Motor neuron (in vitro differentiated cells): ENCODE results near the gene DDI2. TPM values are rescaled to one million over a fixed set of nuclear protein-coding genes. Genes with fewer than 3 reads are reported as not detected.
"Not testable (repeated sequence)": the region's sequence is repeated elsewhere in the genome, so short reads cannot be mapped to it uniquely, and the experiment has no call there.

Experiments
- ATAC-seq, 8 experiments: fragments of 200-7000 bp; cut with Tn5 transposase; replicated peaks in 6 of 8; 2 replicates each; pipeline ENCODE4 v1.8.0; 2021; ENCODE audit warnings: mild to moderate bottlenecking in 8 of 8, moderate library complexity in 8 of 8
- H3K27ac ChIP-seq, 2 donors: fragments of 250-450 bp; sonication (Bioruptor Pico); 2 replicates each; pipeline ENCODE4 v1.9.0; 2021; ENCODE audit warnings: antibody characterized with exemption in 2 of 2, mild to moderate bottlenecking in 2 of 2, moderate library complexity in 1 of 2
- H3K4me1 ChIP-seq, 2 donors: fragments of 250-450 bp; sonication (Bioruptor Pico); replicated peaks in 1 of 2; 2 replicates each; pipeline ENCODE4 v1.6.1; 2021; ENCODE audit warnings: antibody characterized with exemption in 2 of 2, mild to moderate bottlenecking in 2 of 2, moderate library complexity in 1 of 2
- H3K4me3 ChIP-seq, 5 donors: fragments of 250-450 bp; sonication (Bioruptor Pico); 2 replicates each; pipeline ENCODE4 v1.9.0; 2021; ENCODE audit warnings: antibody characterized with exemption in 5 of 5, mild to moderate bottlenecking in 5 of 5, moderate library complexity in 4 of 5
- WGBS, 10 experiments: fragments of 450-650 bp; shearing (Covaris generic); methylation state at CpG; one replicate each; pipeline ENCODE4 v1.0.0; 2022; 5-methylcytosine and 5-hydroxymethylcytosine counted together
- in situ Hi-C, 9 experiments: fragments of 400-800 bp; cut with MboI; loops; one replicate each; pipeline ENCODE4 v1.15.0; 2021; ENCODE audit warnings: low sequenced_read_pairs in 9 of 9, low pct_unique_long_range_greater_than_20kb in 2 of 9; ENCODE audit not compliant: unreplicated experiment in 9 of 9
- total RNA-seq, 8 experiments: library from RNA; unstranded; fragments of 300-600 nt; gene quantifications; 2 replicates each; pipeline versions ENCODE4 v1.2.3 to v1.2.4, GENCODE V29; 2022

The DDI2 gene
- total RNA-seq, 8 experiments from 2014 or later: 11.1 to 47.4 (median 17.0) TPM

GRCh38 chr1:15584489-15585363, 32.5 kb upstream of the DDI2 start, which contains the start of gene AGMAT:
Gene AGMAT, minus strand, starts transcription at chr1:15585051. Its CDS starts 84 bp downstream, at chr1:15584967.
- peak; percentile 44 to 87 (median 80) for ATAC-seq
- WGBS, 10 experiments: 0 to 80% (median 23%) methylated on average over 1 to 32 of the region's 68 CpGs; no CpG with 5 or more reads in 2 of the 10 experiments
- Histone ChIP-seq H3K27ac (no peak within 1 kb of the TSS), H3K4me1 (peaks cover 0 to 9% of the 10 kb centered on the region in 2 donors), H3K4me3 (peak within 1 kb of the TSS; percentile 0 to 31 (median 25))
- in situ Hi-C loops: no loop called here

- in situ Hi-C loops: no loop called here
- peak in 1 of 8 experiments; percentile 76 for ATAC-seq
- Histone ChIP-seq H3K27ac (no peak overlapping the region), H3K4me1 (peaks cover 3 to 9% of the 10 kb centered on the region in 2 donors), H3K4me3 (no peak overlapping the region)
- 0 to 86% (median 67%) methylated on average over 1 to 5 of the region's 5 CpGs; no CpG with 5 or more reads in 2 of the 10 experiments for WGBS, 10 experiments
Measured at GRCh38 chr1:15592285-15592684, 25.0 kb upstream of the DDI2 start.

- no peak for ATAC-seq
- no peak overlapping the region for H3K27ac ChIP-seq
- 53 to 100% (median 80%) methylated on average over 1 to 5 of the region's 5 CpGs for WGBS, 10 experiments
- H3K4me3 ChIP-seq: no peak overlapping the region
- peaks cover 3 to 9% of the 10 kb centered on the region in 2 donors for H3K4me1 ChIP-seq
- in situ Hi-C loops: no loop called here
Measured at GRCh38 chr1:15595809-15596617, 21.2 kb upstream of the DDI2 start.

GRCh38 chr1:15598436-15598835, 18.8 kb upstream of the DDI2 start:
- Histone ChIP-seq H3K27ac (no peak overlapping the region), H3K4me1 (peaks cover 10 to 18% of the 10 kb centered on the region in 2 donors), H3K4me3 (no peak overlapping the region)
- peak in 1 of 8 experiments; percentile 5 for ATAC-seq
- in situ Hi-C loops: no loop called here
- 0 to 93% (median 62%) methylated on average over 1 to 2 of the region's 2 CpGs; no CpG with 5 or more reads in 1 of the 10 experiments for WGBS, 10 experiments

GRCh38 chr1:15603050-15603965, 13.9 kb upstream of the DDI2 start:
- 2 to 32% (median 4%) methylated on average over 5 to 46 of the region's 56 CpGs; no CpG with 5 or more reads in 2 of the 10 experiments for whole genome bisulfite sequencing, 10 experiments
- H3K4me3 ChIP-seq: peak overlapping the region; percentile 56 to 81 (median 64)
- in situ Hi-C loops: no loop called here
- ATAC-seq: peak; percentile 95 to 98 (median 96)
- H3K27ac ChIP-seq: peak overlapping the region; percentile 52 to 72
- peaks cover 11 to 15% of the 10 kb centered on the region in 2 donors for H3K4me1 ChIP-seq

- peak overlapping the region; percentile 56 to 81 (median 64) for H3K4me3 ChIP-seq
- ATAC-seq, in situ Hi-C loops: not testable (repeated sequence)
- peaks cover 11 to 15% of the 10 kb centered on the region in 2 donors for H3K4me1 ChIP-seq
- H3K27ac ChIP-seq: peak overlapping the region; percentile 52 to 72
- 67 to 96% (median 92%) methylated on average over 3 to 12 of the region's 13 CpGs; no CpG with 5 or more reads in 1 of the 10 experiments for WGBS, 10 experiments
Measured at GRCh38 chr1:15603966-15604282, 13.3 kb upstream of the DDI2 start.

- ATAC-seq, H3K27ac ChIP-seq, H3K4me3 ChIP-seq, in situ Hi-C loops: not testable (repeated sequence)
- peaks cover 11 to 15% of the 10 kb centered on the region in 2 donors for H3K4me1 ChIP-seq
- WGBS, 10 experiments: 93 to 100% (median 96%) methylated on average over 1 to 14 of the region's 21 CpGs; no CpG with 5 or more reads in 4 of the 10 experiments
Measured at GRCh38 chr1:15604400-15604799, 12.9 kb upstream of the DDI2 start.

GRCh38 chr1:15605398-15606383, 11.6 kb upstream of the DDI2 start:
- Histone ChIP-seq H3K27ac (no peak overlapping the region), H3K4me1 (peaks cover 11 to 15% of the 10 kb centered on the region in 2 donors), H3K4me3 (no peak overlapping the region)
- 60 to 90% (median 82%) methylated on average over 1 to 11 of the region's 11 CpGs for WGBS, 10 experiments
- ATAC-seq: no peak
- in situ Hi-C loops: no loop called here

- Histone ChIP-seq H3K27ac (no peak overlapping the region), H3K4me3 (no peak overlapping the region), H3K4me1 (no peaks in the 10 kb centered on the region)
- no peak for ATAC-seq
- in situ Hi-C loops: no loop called here
- WGBS, 10 experiments: 31 to 91% (median 80%) methylated on average over 1 to 7 of the region's 7 CpGs; no CpG with 5 or more reads in 2 of the 10 experiments
Measured at GRCh38 chr1:15609631-15610030, 7.6 kb upstream of the DDI2 start.

GRCh38 chr1:15610167-15610566, 7.1 kb upstream of the DDI2 start:
- WGBS, 10 experiments: 37 to 81% (median 65%) methylated on average over 1 to 4 of the region's 4 CpGs
- Histone ChIP-seq H3K27ac (no peak overlapping the region), H3K4me1 (no peaks in the 10 kb centered on the region), H3K4me3 (no peak overlapping the region)
- in situ Hi-C loops: no loop called here
- peak in 1 of 8 experiments; percentile 20 for ATAC-seq

- Histone ChIP-seq H3K4me1 (peaks cover 14 to 16% of the 10 kb centered on the region in 2 donors), H3K27ac (peak overlapping the region; percentile 7 to 27), H3K4me3 (peak overlapping the region; percentile 66 to 85 (median 81))
- WGBS, 10 experiments: 0 to 100% (median 28%) methylated on average over 1 to 15 of the region's 16 CpGs; no CpG with 5 or more reads in 1 of the 10 experiments
- ATAC-seq: peak; percentile 6 to 32 (median 16)
- in situ Hi-C loops: no loop called here
Measured at GRCh38 chr1:15616373-15617172, 685 bp upstream of the DDI2 start.
